MG63 (cell line): ENCODE data around the gene CECR2. TPM values are rescaled to one million over a fixed set of nuclear protein-coding genes. Genes with fewer than 3 reads are reported as not detected.
"Not testable (repeated sequence)": the region's sequence is repeated elsewhere in the genome, so short reads cannot be mapped to it uniquely, and the experiment has no call there.

Experiments used
- DNase-seq: peaks from one replicate; pipeline ENCODE4 v3.0.0-alpha.2; 2020
- H3K27me3 ChIP-seq: fragments of 250-450 bp; sonication (Bioruptor Pico); 2 replicates; pipeline ENCODE4 v1.5.1; 2020; ENCODE audit warnings: mild to moderate bottlenecking, moderate library complexity
- H3K36me3 ChIP-seq: fragments of 250-450 bp; sonication (Bioruptor Pico); 2 replicates; pipeline ENCODE4 v1.5.1; 2020; ENCODE audit warnings: mild to moderate bottlenecking, moderate library complexity
- H3K4me3 ChIP-seq: fragments of 250-450 bp; sonication (Bioruptor Pico); 2 replicates; pipeline ENCODE4 v1.5.1; 2020; ENCODE audit warnings: mild to moderate bottlenecking, moderate library complexity
- H3K9me3 ChIP-seq: fragments of 250-450 bp; sonication (Bioruptor Pico); 2 replicates; pipeline ENCODE4 v1.5.1; 2020; ENCODE audit warnings: mild to moderate bottlenecking, moderate library complexity
- total RNA-seq: library from RNA; depleted of rRNA; stranded (reverse); fragments of >200 nt; shearing (Covaris generic); gene quantifications from 2 replicates; pipeline ENCODE4 v1.2.3, GENCODE V29; 2014; ENCODE audit warnings: low replicate concordance

The CECR2 gene
- total RNA-seq, 1 experiment from 2014 or later, result 0.20 TPM

GRCh38 chr22:17554814-17555213, 185.6 kb downstream of the CECR2 start:
- no peaks in the 10 kb centered on the region for H3K9me3 ChIP-seq

DNA sequence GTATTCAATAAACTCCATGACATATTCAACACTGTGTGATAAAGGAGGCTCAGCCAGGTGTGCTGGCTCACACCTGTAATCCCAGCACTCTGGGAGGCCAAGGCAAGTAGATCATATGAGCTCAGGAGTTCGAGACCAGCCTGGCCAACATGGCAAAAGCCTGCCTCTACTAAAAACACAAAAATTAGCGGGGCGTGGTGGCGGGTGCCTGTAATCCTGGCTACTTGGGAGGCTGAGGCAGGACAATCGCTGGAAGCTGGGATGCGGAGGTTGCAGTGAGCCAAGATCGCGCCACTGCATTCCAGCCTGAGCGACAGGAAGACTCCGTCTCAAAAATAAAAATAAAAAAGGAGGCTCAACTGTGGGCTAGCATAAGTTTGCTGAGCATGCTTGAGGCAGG, 189.9 kb downstream of the CECR2 start:
- no peak for DNase-seq
- H3K4me3 ChIP-seq, result no peak overlapping the region
- no peaks in the 10 kb centered on the region for H3K36me3 ChIP-seq
- no peaks in the 10 kb centered on the region for H3K27me3 ChIP-seq
- no peaks in the 10 kb centered on the region for H3K9me3 ChIP-seq

More at GRCh38 chr22:17554814-17555213, 185.6 kb downstream of the CECR2 start:
- DNase-seq, result no peak
- no peaks in the 10 kb centered on the region for H3K36me3 ChIP-seq
- no peak overlapping the region for H3K4me3 ChIP-seq
- H3K27me3 ChIP-seq, result no peaks in the 10 kb centered on the region

- DNase-seq, result no peak
- Histone ChIP-seq H3K9me3 (no peaks in the 10 kb centered on the region), H3K36me3 (no peaks in the 10 kb centered on the region), H3K4me3 (no peak within 1 kb of the TSS), H3K27me3 (no peaks in the 10 kb centered on the region)
Observed at GRCh38 chr22:17562906-17563870, 193.9 kb downstream of the CECR2 start, which contains the start of gene SLC25A18. SLC25A18 (plus strand) TSS chr22:17563498; CDS start chr22:17579945, 16,447 bp downstream.

DNA sequence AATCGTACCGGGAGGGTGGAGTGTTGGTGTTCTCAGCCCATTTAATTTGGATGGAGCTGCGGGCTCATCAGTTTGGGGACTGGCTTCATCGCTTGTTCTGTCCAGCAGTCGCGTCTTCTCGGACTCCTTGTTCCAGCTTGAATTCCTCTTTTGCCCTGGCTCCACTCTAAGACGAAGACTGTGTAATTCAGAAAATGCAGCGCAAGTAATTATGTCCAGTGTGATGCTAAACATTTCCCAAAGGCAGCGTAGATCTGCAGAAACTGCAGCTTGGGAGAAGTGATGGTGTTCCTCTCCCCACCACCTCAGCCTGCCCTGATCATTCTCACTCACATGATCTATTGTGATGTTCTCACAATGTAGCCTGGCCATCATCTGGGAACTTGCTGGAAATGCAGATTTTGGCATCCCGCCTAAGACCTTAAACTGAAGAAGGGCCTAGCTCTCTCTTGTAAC, 194.7 kb downstream of the CECR2 start:
- Histone ChIP-seq H3K4me3 (no peak overlapping the region), H3K36me3 (no peaks in the 10 kb centered on the region), H3K27me3 (no peaks in the 10 kb centered on the region), H3K9me3 (no peaks in the 10 kb centered on the region)
- peak; percentile 3 for DNase-seq

DNA sequence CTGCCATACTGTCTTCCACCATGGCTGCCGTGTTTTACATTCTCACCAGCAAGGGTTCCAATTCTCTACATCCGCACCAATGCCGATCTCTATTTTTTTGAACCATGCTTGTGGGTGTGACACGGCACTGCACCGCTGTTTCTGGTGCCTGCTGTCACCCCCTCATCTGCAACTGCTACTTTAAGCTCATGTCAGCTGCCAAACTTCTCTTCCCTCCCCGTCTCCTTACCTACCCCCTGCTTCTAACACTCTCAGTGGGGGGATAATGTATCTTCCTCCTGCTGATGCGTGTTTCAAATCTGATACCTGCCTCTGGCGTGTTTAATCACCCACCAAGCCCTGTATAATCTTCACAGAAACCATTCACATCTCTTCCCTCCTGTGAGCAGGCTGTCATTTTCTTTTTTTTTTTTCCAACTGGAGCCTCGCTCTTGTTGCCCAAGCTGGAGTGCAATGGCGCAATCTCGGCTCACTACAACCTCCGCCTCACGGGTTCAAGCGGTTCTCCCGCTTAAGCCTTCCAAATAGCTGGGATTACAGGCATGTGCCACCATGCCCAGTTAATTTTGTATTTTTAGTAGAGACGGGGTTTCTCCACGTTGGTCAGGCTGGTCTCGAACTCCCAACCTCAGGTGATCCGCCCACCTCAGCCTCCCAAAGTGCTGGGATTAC, 196.9 kb downstream of the CECR2 start:
- not testable (repeated sequence) for H3K9me3 ChIP-seq, DNase-seq, H3K36me3 ChIP-seq, H3K27me3 ChIP-seq, H3K4me3 ChIP-seq

DNA sequence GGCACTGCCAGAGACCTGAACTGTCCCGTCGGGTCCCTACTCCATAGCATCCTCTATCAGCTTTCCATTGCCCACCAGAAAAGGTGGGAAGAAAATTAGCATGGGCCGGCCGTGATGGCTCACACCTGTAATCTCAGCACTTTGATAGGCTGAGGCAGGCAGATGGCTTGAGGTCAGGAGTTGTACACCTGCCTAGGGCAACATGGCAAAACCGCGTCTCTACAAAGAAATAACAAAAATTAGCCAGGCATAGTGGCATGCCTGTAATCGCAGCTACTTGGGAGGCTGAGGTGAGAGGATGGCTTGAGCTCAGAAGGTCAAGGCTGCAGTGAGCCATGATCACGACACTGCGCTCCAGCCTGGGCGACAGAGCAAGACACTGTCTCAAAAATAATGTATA, 197.5 kb downstream of the CECR2 start:
- Histone ChIP-seq H3K9me3 (no peaks in the 10 kb centered on the region), H3K36me3 (no peaks in the 10 kb centered on the region), H3K27me3 (no peaks in the 10 kb centered on the region), H3K4me3 (no peak overlapping the region)
- no peak for DNase-seq

DNA sequence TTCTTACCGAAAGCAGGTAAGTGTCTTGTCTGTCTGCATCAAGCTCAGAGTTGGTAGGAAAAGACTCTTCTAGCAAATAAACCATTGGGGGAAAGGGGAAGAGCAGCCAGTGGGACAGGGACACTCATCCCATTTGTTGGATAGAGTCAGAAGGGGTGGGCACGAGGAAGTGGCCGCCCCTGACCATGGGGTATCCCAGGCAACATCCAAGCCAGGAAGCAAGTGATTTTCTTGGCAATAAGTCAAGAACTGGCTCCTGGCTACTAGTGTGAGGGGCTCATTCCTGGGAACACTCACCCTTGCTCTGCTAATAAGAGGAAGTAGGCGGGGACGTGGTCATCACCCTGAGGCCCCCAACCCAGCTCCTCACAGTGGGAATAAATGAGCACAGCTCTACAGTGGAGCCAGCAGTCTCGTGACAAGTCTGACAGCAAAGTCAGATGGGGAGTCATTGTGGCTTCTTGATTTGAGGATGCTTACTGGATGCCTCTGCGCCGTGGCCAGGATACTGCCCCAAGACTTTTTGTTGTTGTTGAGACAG, 200.8 kb downstream of the CECR2 start:
- DNase-seq, result peak; percentile 36
- H3K9me3 ChIP-seq, result no peaks in the 10 kb centered on the region
- H3K36me3 ChIP-seq, result no peaks in the 10 kb centered on the region
- no peaks in the 10 kb centered on the region for H3K27me3 ChIP-seq
- H3K4me3 ChIP-seq, result no peak overlapping the region

GRCh38 chr22:17570851-17571631, 201.8 kb downstream of the CECR2 start:
- H3K27me3 ChIP-seq, result no peaks in the 10 kb centered on the region
- no peak overlapping the region for H3K4me3 ChIP-seq
- H3K36me3 ChIP-seq, result no peaks in the 10 kb centered on the region
- peak; percentile 50 for DNase-seq
- H3K9me3 ChIP-seq, result no peaks in the 10 kb centered on the region

- H3K36me3 ChIP-seq, result no peaks in the 10 kb centered on the region
- no peak for DNase-seq
- no peak overlapping the region for H3K4me3 ChIP-seq
- no peaks in the 10 kb centered on the region for H3K27me3 ChIP-seq
- no peaks in the 10 kb centered on the region for H3K9me3 ChIP-seq
Observed at GRCh38 chr22:17575151-17575550, 205.9 kb downstream of the CECR2 start.

GRCh38 chr22:17575681-17576080, 206.4 kb downstream of the CECR2 start:
- Histone ChIP-seq H3K27me3 (no peaks in the 10 kb centered on the region), H3K9me3 (no peaks in the 10 kb centered on the region), H3K4me3 (no peak overlapping the region), H3K36me3 (no peaks in the 10 kb centered on the region)
- DNase-seq, result no peak

DNA sequence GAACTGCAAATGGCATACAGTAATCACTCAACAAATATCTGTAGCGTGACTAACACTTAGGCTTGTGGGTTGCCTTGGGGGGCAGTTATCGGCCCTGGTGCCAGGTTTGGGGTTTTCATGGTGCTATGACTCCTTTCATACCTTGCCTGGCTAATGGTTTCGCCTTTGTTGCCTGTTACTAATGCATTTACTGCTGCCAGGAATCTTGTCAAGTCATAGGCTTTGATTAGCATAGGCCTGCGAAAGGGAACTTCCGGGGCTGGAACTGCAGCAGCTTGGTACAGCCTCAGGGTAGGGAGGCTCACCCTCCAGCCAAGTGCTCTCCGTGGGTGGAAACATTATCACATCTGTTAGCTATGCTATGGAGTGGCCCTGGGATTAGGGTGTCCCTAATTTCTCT, 207.2 kb downstream of the CECR2 start:
- no peaks in the 10 kb centered on the region for H3K9me3 ChIP-seq
- no peaks in the 10 kb centered on the region for H3K36me3 ChIP-seq
- peak; percentile 96 for DNase-seq
- H3K27me3 ChIP-seq, result no peaks in the 10 kb centered on the region
- H3K4me3 ChIP-seq, result no peak overlapping the region

GRCh38 chr22:17578136-17578754, 209.0 kb downstream of the CECR2 start:
- Histone ChIP-seq H3K9me3 (no peaks in the 10 kb centered on the region), H3K36me3 (no peaks in the 10 kb centered on the region), H3K27me3 (no peaks in the 10 kb centered on the region), H3K4me3 (no peak overlapping the region)
- peak; percentile 31 for DNase-seq

DNA sequence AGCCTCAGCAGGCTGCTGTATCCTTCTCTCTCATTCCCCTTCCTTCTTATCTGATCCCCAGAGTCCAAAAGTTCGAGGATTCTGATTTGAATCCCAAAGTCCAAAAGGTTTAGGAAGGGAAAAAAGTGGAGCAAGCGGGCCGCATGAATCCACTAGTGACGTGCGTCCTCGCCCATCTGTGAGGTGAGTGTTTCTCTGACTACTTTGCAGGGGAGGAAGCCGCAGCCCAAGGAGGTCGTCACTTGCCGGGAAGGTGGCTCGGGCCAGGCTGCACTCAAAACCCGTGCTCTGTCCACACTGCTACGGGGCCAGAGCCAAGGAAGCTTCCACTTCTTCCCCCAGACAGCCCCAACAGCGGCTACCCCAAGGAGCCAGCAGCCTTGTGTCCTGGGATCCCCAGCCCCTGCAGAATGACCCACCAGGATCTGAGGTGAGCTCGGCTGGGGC, 210.3 kb downstream of the CECR2 start:
- no peaks in the 10 kb centered on the region for H3K27me3 ChIP-seq
- no peak overlapping the region for H3K4me3 ChIP-seq
- no peaks in the 10 kb centered on the region for H3K9me3 ChIP-seq
- H3K36me3 ChIP-seq, result no peaks in the 10 kb centered on the region
- no peak for DNase-seq

DNA sequence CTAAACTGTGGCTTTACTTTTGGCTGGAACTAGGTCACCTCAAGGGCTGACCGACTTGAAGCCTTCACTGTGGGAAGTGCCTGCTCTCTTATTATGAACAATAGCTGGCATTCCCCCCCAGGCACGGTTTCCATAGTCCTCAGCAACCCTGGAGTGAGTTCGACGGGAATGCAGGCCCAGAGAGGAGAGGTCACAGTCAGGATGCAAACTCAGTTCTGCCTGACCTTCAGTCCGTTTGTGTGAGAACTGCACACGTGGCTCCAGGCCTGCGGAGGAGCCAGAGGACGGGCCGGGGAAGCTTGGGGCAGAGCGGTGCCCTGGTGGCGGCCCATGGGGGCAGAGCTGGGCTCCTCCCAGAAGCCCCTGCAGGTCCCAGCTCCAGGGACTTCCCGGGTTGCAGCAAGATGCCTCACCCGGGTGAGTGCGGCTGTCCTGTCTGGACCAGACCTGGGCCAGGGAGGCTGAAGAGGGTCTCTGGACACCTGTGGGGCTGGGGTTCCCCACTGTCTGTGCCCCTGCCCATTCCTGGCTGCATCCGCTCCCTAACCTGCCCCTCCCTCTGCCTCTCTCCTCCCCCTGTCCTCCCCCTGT, 211.3 kb downstream of the CECR2 start:
- Histone ChIP-seq H3K4me3 (no peak overlapping the region), H3K27me3 (no peaks in the 10 kb centered on the region), H3K9me3 (no peaks in the 10 kb centered on the region), H3K36me3 (no peaks in the 10 kb centered on the region)
- no peak for DNase-seq

GRCh38 chr22:17581056-17581455, 211.8 kb downstream of the CECR2 start:
- no peaks in the 10 kb centered on the region for H3K9me3 ChIP-seq
- H3K36me3 ChIP-seq, result no peaks in the 10 kb centered on the region
- DNase-seq, result no peak
- no peak overlapping the region for H3K4me3 ChIP-seq
- no peaks in the 10 kb centered on the region for H3K27me3 ChIP-seq

DNA sequence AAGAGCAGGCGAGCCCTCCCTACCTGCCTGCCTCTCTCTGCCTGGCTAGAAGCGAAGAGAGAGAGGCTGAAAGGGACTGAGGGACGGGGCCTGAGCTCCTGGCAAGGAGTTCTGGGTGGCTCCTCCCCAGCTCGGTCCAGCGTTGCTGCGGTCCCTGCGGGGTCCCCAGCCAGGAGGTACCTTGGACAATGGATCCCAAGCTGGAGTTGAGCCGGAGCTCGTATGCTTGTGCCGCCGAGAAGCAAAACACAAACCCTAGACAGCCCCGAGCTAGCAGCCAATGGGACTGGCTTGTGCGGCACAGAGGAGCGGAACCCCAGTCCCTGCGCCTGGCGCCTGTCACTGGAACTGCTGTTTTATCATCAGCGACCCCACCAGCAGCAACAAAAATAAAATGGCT, 212.4 kb downstream of the CECR2 start:
- H3K36me3 ChIP-seq, result no peaks in the 10 kb centered on the region
- no peaks in the 10 kb centered on the region for H3K9me3 ChIP-seq
- DNase-seq, result no peak
- no peaks in the 10 kb centered on the region for H3K27me3 ChIP-seq
- H3K4me3 ChIP-seq, result no peak overlapping the region
